HEK293 (cell line): ENCODE measurements around the gene CA11.
A peak's percentile ranks its signal among the peaks of the same experiment; 100 is the strongest.

Experiments
- BCL11A ChIP-seq: fragments of 450-650 bp; formaldehyde crosslinking; IDR thresholded peaks from 2 replicates; pipeline ENCODE4 v1.5.1; 2016; ENCODE audit warnings: low read depth, missing biosample characterization, missing genetic modification characterization
- BCL11B ChIP-seq: fragments of 450-650 bp; formaldehyde crosslinking; IDR thresholded peaks from 2 replicates; pipeline ENCODE4 v1.5.1; 2016; ENCODE audit warnings: low read depth, missing biosample characterization, missing genetic modification characterization
- KLF7 ChIP-seq: fragments of 450-650 bp; formaldehyde crosslinking; IDR thresholded peaks from 2 replicates; pipeline ENCODE4 v1.5.1; 2016; ENCODE audit warnings: missing biosample characterization, missing genetic modification characterization, borderline replicate concordance
- RBAK ChIP-seq: fragments of 450-650 bp; formaldehyde crosslinking; IDR thresholded peaks from 2 replicates; pipeline ENCODE4 v1.5.1; 2016; ENCODE audit warnings: missing biosample characterization, missing genetic modification characterization
- SCRT1 ChIP-seq: fragments of 450-650 bp; formaldehyde crosslinking; IDR thresholded peaks from 2 replicates; pipeline ENCODE4 v1.5.1; 2016; ENCODE audit warnings: missing biosample characterization, missing genetic modification characterization, borderline replicate concordance
- SETDB1 ChIP-seq: IDR thresholded peaks from one replicate; pipeline ENCODE4 v1.6.1; 2017; ENCODE audit warnings: mild to moderate bottlenecking, low read length, moderate library complexity, mixed read lengths; ENCODE audit not compliant: insufficient read length
- SP3 ChIP-seq: fragments of 450-650 bp; formaldehyde crosslinking; IDR thresholded peaks from 2 replicates; pipeline ENCODE4 v1.5.1; 2016; ENCODE audit warnings: missing biosample characterization, missing genetic modification characterization
- ZBTB17 ChIP-seq: fragments of 450-650 bp; formaldehyde crosslinking; IDR thresholded peaks from 2 replicates; pipeline ENCODE4 v1.5.1; 2016; ENCODE audit warnings: missing biosample characterization, missing genetic modification characterization
- ZBTB20 ChIP-seq: fragments of 450-650 bp; formaldehyde crosslinking; IDR thresholded peaks from 2 replicates; pipeline ENCODE4 v1.5.1; 2016; ENCODE audit warnings: missing biosample characterization, missing genetic modification characterization
- ZBTB48 ChIP-seq: fragments of 450-650 bp; formaldehyde crosslinking; IDR thresholded peaks from 2 replicates; pipeline ENCODE4 v1.5.1; 2016; ENCODE audit warnings: missing biosample characterization, missing genetic modification characterization
- ZFP37 ChIP-seq: fragments of 450-650 bp; formaldehyde crosslinking; IDR thresholded peaks from 2 replicates; pipeline ENCODE4 v1.5.1; 2016; ENCODE audit warnings: missing biosample characterization, missing genetic modification characterization
- ZNF175 ChIP-seq: fragments of 450-650 bp; formaldehyde crosslinking; IDR thresholded peaks from 2 replicates; pipeline ENCODE4 v1.5.1; 2016; ENCODE audit warnings: missing biosample characterization, missing genetic modification characterization
- ZNF223 ChIP-seq: fragments of 450-650 bp; formaldehyde crosslinking; IDR thresholded peaks from 2 replicates; pipeline ENCODE4 v1.5.1; 2016; ENCODE audit warnings: missing biosample characterization, missing genetic modification characterization
- ZNF335 ChIP-seq: fragments of 450-650 bp; formaldehyde crosslinking; conservative IDR thresholded peaks from 2 replicates; pipeline ENCODE4 v1.5.1; 2016; ENCODE audit warnings: missing biosample characterization, missing genetic modification characterization
- ZNF354C ChIP-seq: fragments of 450-650 bp; formaldehyde crosslinking; IDR thresholded peaks from 2 replicates; pipeline ENCODE4 v1.5.1; 2016; ENCODE audit warnings: missing biosample characterization, missing genetic modification characterization, low read depth, borderline replicate concordance
- ZNF366 ChIP-seq: fragments of 450-650 bp; formaldehyde crosslinking; conservative IDR thresholded peaks from 2 replicates; pipeline ENCODE4 v1.5.1; 2016; ENCODE audit warnings: missing biosample characterization, missing genetic modification characterization
- ZNF391 ChIP-seq: fragments of 450-650 bp; formaldehyde crosslinking; IDR thresholded peaks from 2 replicates; pipeline ENCODE4 v1.5.1; 2016; ENCODE audit warnings: low read depth, missing biosample characterization, missing genetic modification characterization, borderline replicate concordance
- ZNF514 ChIP-seq: fragments of 450-650 bp; formaldehyde crosslinking; IDR thresholded peaks from 2 replicates; pipeline ENCODE4 v1.5.1; 2016; ENCODE audit warnings: missing biosample characterization, missing genetic modification characterization
- ZNF530 ChIP-seq: fragments of 450-650 bp; formaldehyde crosslinking; IDR thresholded peaks from 2 replicates; pipeline ENCODE4 v1.5.1; 2016; ENCODE audit warnings: low read depth, missing biosample characterization, missing genetic modification characterization
- ZNF623 ChIP-seq: fragments of 450-650 bp; formaldehyde crosslinking; IDR thresholded peaks from 2 replicates; pipeline ENCODE4 v1.5.1; 2016; ENCODE audit warnings: missing biosample characterization, missing genetic modification characterization
- ZNF791 ChIP-seq: fragments of 450-650 bp; formaldehyde crosslinking; IDR thresholded peaks from 2 replicates; pipeline ENCODE4 v1.5.1; 2016; ENCODE audit warnings: missing biosample characterization, missing genetic modification characterization
- ZNF792 ChIP-seq: fragments of 450-650 bp; formaldehyde crosslinking; IDR thresholded peaks from 2 replicates; pipeline ENCODE4 v1.5.1; 2016; ENCODE audit warnings: missing biosample characterization, missing genetic modification characterization
- ZXDB ChIP-seq: fragments of 450-650 bp; formaldehyde crosslinking; IDR thresholded peaks from 2 replicates; pipeline ENCODE4 v1.5.1; 2016; ENCODE audit warnings: missing biosample characterization, missing genetic modification characterization
- TF ChIP-seq, protein P1 (sequence below): fragments of 450-650 bp; formaldehyde crosslinking; IDR thresholded peaks from 2 replicates; pipeline ENCODE4 v1.5.1; 2016; ENCODE audit warnings: missing biosample characterization, missing genetic modification characterization
- TF ChIP-seq, protein P2 (sequence below): fragments of 450-650 bp; formaldehyde crosslinking; IDR thresholded peaks from 2 replicates; pipeline ENCODE4 v1.5.0; 2017; ENCODE audit warnings: missing biosample characterization, missing genetic modification characterization, borderline replicate concordance
- TF ChIP-seq, protein P3 (sequence below): sonication (generic); formaldehyde crosslinking; IDR thresholded peaks from 2 replicates; pipeline ENCODE4 v1.8.1; 2022; ENCODE audit warnings: mild to moderate bottlenecking, moderate library complexity, missing genetic modification reagents
- TF ChIP-seq, protein P4 (sequence below): fragments of 450-650 bp; formaldehyde crosslinking; IDR thresholded peaks from 2 replicates; pipeline ENCODE4 v1.5.1; 2017; ENCODE audit warnings: missing biosample characterization, missing genetic modification characterization

CA11 gene

DNA sequence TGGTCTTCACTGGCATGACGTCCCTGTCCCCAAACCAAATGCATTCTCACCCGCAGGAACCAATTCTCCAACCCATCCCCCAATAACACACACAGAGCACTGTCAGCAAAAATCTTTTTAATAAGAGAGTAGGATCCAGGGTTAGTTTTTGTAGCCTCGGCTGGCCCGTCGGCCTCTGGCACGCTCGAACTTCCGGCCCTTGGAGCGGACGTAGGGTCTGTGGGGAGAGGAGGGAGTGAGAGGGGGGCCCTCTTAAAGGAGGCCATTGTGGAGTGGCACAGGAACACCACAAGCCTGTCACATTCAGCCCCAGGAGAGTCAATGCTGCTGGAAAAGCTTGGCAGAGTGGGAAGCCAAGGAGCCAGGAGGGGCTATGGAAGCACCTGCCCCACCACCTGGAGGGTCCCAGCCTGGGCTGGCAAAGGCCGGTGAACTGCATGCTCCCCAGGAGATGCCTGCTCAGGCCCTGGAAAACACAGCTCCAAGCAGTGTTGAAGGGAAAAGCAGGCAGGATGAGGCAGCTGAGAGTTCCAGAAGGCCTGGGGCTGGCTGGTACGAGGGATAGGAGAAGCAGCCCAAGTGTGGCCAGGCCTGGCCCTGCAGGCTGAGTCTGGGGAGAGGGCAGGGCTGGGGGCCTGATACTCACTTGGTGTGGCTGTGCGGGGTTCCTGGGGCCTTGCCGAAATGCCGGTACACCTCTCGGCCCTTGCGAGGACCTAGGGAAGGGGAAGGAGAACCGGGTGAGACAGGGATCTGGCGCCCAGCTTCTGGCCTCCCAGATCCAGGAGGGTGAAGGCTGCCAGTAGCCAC, 30.6 kb downstream of the CA11 start (continued):
- TF ChIP-seq, protein P1, sequence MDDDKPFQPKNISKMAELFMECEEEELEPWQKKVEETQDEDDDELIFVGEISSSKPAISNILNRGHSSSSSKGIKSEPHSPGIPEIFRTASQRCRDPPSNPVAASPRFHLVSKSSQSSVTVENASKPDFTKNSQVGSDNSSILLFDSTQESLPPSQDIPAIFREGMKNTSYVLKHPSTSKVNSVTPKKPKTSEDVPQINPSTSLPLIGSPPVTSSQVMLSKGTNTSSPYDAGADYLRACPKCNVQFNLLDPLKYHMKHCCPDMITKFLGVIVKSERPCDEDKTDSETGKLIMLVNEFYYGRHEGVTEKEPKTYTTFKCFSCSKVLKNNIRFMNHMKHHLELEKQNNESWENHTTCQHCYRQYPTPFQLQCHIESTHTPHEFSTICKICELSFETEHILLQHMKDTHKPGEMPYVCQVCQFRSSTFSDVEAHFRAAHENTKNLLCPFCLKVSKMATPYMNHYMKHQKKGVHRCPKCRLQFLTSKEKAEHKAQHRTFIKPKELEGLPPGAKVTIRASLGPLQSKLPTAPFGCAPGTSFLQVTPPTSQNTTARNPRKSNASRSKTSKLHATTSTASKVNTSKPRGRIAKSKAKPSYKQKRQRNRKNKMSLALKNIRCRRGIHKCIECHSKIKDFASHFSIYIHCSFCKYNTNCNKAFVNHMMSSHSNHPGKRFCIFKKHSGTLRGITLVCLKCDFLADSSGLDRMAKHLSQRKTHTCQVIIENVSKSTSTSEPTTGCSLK = no peak
- TF ChIP-seq ZNF335 (tag by site-specific recombination) (0 out of 2 replicates have a peak, but pooled peaks have one; percentile 42), KLF7 (tag by site-specific recombination) (no peak), BCL11A (tag by site-specific recombination) (no peak), ZNF530 (tag by site-specific recombination) (no peak), ZNF623 (tag by site-specific recombination) (no peak), ZNF366 (tag by site-specific recombination) (no peak), SP3 (tag by site-specific recombination) (peak; percentile 45; the same call in 1 of the 2 replicates), SCRT1 (tag by site-specific recombination) (no peak), ZNF175 (tag by site-specific recombination) (no peak), ZNF514 (no peak), ZNF792 (tag by site-specific recombination) (no peak), ZBTB17 (tag by site-specific recombination) (peak; percentile 62; the same call in 1 of the 2 replicates), SETDB1 (no peak), ZNF354C (tag by site-specific recombination) (no peak), ZFP37 (tag by site-specific recombination) (0 out of 2 replicates have a peak, but pooled peaks have one; percentile 13), ZNF223 (tag by site-specific recombination) (0 out of 2 replicates have a peak, but pooled peaks have one; percentile 7), ZXDB (no peak), ZBTB20 (tag by site-specific recombination) (peak; percentile 39; the same call in 1 of the 2 replicates), ZNF391 (tag by site-specific recombination) (no peak), ZBTB48 (tag by site-specific recombination) (no peak), RBAK (tag by site-specific recombination) (no peak), BCL11B (peak; percentile 23; the same call in 1 of the 2 replicates), ZNF791 (tag by site-specific recombination) (no peak)
- TF ChIP-seq, protein P2, sequence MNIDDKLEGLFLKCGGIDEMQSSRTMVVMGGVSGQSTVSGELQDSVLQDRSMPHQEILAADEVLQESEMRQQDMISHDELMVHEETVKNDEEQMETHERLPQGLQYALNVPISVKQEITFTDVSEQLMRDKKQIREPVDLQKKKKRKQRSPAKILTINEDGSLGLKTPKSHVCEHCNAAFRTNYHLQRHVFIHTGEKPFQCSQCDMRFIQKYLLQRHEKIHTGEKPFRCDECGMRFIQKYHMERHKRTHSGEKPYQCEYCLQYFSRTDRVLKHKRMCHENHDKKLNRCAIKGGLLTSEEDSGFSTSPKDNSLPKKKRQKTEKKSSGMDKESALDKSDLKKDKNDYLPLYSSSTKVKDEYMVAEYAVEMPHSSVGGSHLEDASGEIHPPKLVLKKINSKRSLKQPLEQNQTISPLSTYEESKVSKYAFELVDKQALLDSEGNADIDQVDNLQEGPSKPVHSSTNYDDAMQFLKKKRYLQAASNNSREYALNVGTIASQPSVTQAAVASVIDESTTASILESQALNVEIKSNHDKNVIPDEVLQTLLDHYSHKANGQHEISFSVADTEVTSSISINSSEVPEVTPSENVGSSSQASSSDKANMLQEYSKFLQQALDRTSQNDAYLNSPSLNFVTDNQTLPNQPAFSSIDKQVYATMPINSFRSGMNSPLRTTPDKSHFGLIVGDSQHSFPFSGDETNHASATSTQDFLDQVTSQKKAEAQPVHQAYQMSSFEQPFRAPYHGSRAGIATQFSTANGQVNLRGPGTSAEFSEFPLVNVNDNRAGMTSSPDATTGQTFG (tag by site-specific recombination) = no peak
- TF ChIP-seq, protein P3, sequence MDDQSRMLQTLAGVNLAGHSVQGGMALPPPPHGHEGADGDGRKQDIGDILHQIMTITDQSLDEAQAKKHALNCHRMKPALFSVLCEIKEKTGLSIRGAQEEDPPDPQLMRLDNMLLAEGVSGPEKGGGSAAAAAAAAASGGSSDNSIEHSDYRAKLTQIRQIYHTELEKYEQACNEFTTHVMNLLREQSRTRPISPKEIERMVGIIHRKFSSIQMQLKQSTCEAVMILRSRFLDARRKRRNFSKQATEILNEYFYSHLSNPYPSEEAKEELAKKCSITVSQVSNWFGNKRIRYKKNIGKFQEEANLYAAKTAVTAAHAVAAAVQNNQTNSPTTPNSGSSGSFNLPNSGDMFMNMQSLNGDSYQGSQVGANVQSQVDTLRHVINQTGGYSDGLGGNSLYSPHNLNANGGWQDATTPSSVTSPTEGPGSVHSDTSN (CRISPR knock-in tag) = no peak
- TF ChIP-seq, protein P4, sequence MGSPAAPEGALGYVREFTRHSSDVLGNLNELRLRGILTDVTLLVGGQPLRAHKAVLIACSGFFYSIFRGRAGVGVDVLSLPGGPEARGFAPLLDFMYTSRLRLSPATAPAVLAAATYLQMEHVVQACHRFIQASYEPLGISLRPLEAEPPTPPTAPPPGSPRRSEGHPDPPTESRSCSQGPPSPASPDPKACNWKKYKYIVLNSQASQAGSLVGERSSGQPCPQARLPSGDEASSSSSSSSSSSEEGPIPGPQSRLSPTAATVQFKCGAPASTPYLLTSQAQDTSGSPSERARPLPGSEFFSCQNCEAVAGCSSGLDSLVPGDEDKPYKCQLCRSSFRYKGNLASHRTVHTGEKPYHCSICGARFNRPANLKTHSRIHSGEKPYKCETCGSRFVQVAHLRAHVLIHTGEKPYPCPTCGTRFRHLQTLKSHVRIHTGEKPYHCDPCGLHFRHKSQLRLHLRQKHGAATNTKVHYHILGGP (tag by site-specific recombination) = no peak
